Thyroid gland (tissue), 4 donors: Measurements from ENCODE around the gene GNG7. TPM values are rescaled to one million over a fixed set of nuclear protein-coding genes. Genes with fewer than 3 reads are reported as not detected.

ENCODE experiments used
- DNase-seq, 2 donors: peaks; one replicate each; pipeline ENCODE4 v3.0.0-alpha.2; 2019
- H3K27ac ChIP-seq, 3 donors: fragments of 200-600 bp; sonication (generic); 1 replicate in 2 of 3; 2 replicates in 1 of 3; pipeline ENCODE4 v1.5.1; 2016 to 2019; ENCODE audit warnings: mild to moderate bottlenecking in 1 of 3, moderate library complexity in 1 of 3
- H3K27me3 ChIP-seq: fragments of 200-600 bp; sonication (generic); one replicate; pipeline ENCODE4 v1.5.1; 2019
- H3K36me3 ChIP-seq, 2 donors: fragments of 200-600 bp; sonication (generic); one replicate each; pipeline ENCODE4 v1.5.1; 2016 to 2019
- H3K4me1 ChIP-seq, 2 donors: fragments of 200-600 bp; sonication (generic); one replicate each; pipeline ENCODE4 v1.5.1; 2017 to 2019
- H3K4me3 ChIP-seq, 3 donors: fragments of 200-600 bp; sonication (generic); replicated peaks in 1 of 3; 1 replicate in 2 of 3; 2 replicates in 1 of 3; pipeline ENCODE4 v1.5.1; 2016; ENCODE audit warnings: mild to moderate bottlenecking in 1 of 3
- H3K9me3 ChIP-seq: fragments of 200-600 bp; sonication (generic); one replicate; pipeline ENCODE4 v1.5.1; 2017
- CTCF ChIP-seq, 6 experiments: fragments of 200-600 bp in 3 of 6; fragments of 450-650 bp in 3 of 6; sonication (generic) in 3 of 6; IDR thresholded peaks; one replicate each; pipeline ENCODE4 v1.5.1; 2016 to 2019; ENCODE audit warnings: antibody characterized with exemption in 6 of 6, mild to moderate bottlenecking in 2 of 6, inconsistent platforms in 1 of 6, moderate library complexity in 1 of 6
- POLR2A ChIP-seq, 2 donors: fragments of 450-650 bp; IDR thresholded peaks; one replicate each; pipeline ENCODE4 v1.6.1; 2017; ENCODE audit warnings: antibody characterized with exemption in 2 of 2, mild to moderate bottlenecking in 2 of 2, moderate library complexity in 1 of 2
- WGBS, 2 donors: methylation state at CpG; one replicate each; pipeline ENCODE4 v1.1.5; 2017; 5-methylcytosine and 5-hydroxymethylcytosine counted together
- intact Hi-C: fragments of 100-400 bp; cut with DNase I; formaldehyde crosslinking; loops from one replicate; pipeline ENCODE4 v1.15.1; 2023
- total RNA-seq, 4 donors: library from RNA; depleted of rRNA; stranded (reverse); fragments of >200 nt; gene quantifications; one replicate each; pipeline ENCODE4 v1.2.3, GENCODE V29; 2016

GNG7 gene
- 1 to 10 TPM; 3.8 to 6.9 (median 5.6) TPM for total RNA-seq

GRCh38 chr19:2702170-2703076 lies at the start of gene GNG7:
TSS of gene GNG7 (minus strand) at chr19:2702694. CDS start at chr19:2520688, 182,006 bp downstream.
- WGBS, 2 donors: 0 to 5% methylated on average over 10 to 19 of the region's 77 CpGs
- H3K27me3 ChIP-seq: no peaks in the 10 kb centered on the region
- peak; percentile 97 for DNase-seq
- peak within 1 kb of the TSS; percentile 9 to 53 (median 44) for H3K4me3 ChIP-seq
- peak within 1 kb of the TSS in 1 of 3 donors; percentile 40 for H3K27ac ChIP-seq
- TF ChIP-seq CTCF (IDR thresholded peaks at IDR 0.05): no peak
- peak in 1 of 2 donors; percentile 81 for TF ChIP-seq POLR2A (IDR thresholded peaks at IDR 0.05)
- intact Hi-C loops: no loop called here
- no peaks in the 10 kb centered on the region for H3K36me3 ChIP-seq
- no peaks in the 10 kb centered on the region for H3K9me3 ChIP-seq
- peaks cover 10 to 11% of the 10 kb centered on the region in 2 donors for H3K4me1 ChIP-seq

- Histone ChIP-seq H3K27me3 (no peaks in the 10 kb centered on the region), H3K4me3 (no peak overlapping the region)
Measured at GRCh38 chr19:2751438-2751830, 48.9 kb upstream of the GNG7 start.

GRCh38 chr19:2750808-2751437 lies 48.4 kb upstream of the GNG7 start:
- H3K27me3 ChIP-seq: no peaks in the 10 kb centered on the region
- H3K36me3 ChIP-seq: peaks cover 12 to 15% of the 10 kb centered on the region in 2 donors
- 78 to 80% methylated on average over 14 to 17 of the region's 17 CpGs for WGBS, 2 donors
- no peaks in the 10 kb centered on the region for H3K4me1 ChIP-seq
- no peaks in the 10 kb centered on the region for H3K9me3 ChIP-seq
- TF ChIP-seq CTCF (IDR thresholded peaks at IDR 0.05): no peak
- no peak for TF ChIP-seq POLR2A (IDR thresholded peaks at IDR 0.05)
- no peak overlapping the region for H3K27ac ChIP-seq
- no peak overlapping the region for H3K4me3 ChIP-seq
- intact Hi-C loops: loop anchor here (5.0 to 10.0 kb wide), 2 partner anchors 104 to 286 kb away; no protein-coding TSS in a partner anchor
- no peak for DNase-seq

More at GRCh38 chr19:2751438-2751830, 48.9 kb upstream of the GNG7 start:
- TF ChIP-seq CTCF (IDR thresholded peaks at IDR 0.05) (no peak), POLR2A (IDR thresholded peaks at IDR 0.05) (no peak)
- peaks cover 18 to 19% of the 10 kb centered on the region in 2 donors for H3K36me3 ChIP-seq
- H3K27ac ChIP-seq: no peak overlapping the region
- DNase-seq: no peak
- intact Hi-C loops: loop anchor here (5.0 to 10.0 kb wide), 2 partner anchors 104 to 287 kb away; no protein-coding TSS in a partner anchor
- WGBS, 2 donors: 85 to 89% methylated on average over 14 to 21 of the region's 21 CpGs
- no peaks in the 10 kb centered on the region for H3K4me1 ChIP-seq
- H3K9me3 ChIP-seq: no peaks in the 10 kb centered on the region

- no peak overlapping the region for H3K4me3 ChIP-seq
- H3K4me1 ChIP-seq: no peaks in the 10 kb centered on the region
- TF ChIP-seq POLR2A (IDR thresholded peaks at IDR 0.05) (no peak), CTCF (IDR thresholded peaks at IDR 0.05) (no peak)
- no peak overlapping the region for H3K27ac ChIP-seq
- no peak for DNase-seq
- 81 to 84% methylated on average over 7 of the region's 7 CpGs for WGBS, 2 donors
- no peaks in the 10 kb centered on the region for H3K27me3 ChIP-seq
- H3K36me3 ChIP-seq: no peaks in the 10 kb centered on the region
- intact Hi-C loops: no loop called here
- H3K9me3 ChIP-seq: no peaks in the 10 kb centered on the region
Measured at GRCh38 chr19:2747349-2747748, 44.9 kb upstream of the GNG7 start.
